ENCODE results near the gene DEGS2.
A peak's percentile ranks its signal among the peaks of the same experiment; 100 is the strongest.

Gene DEGS2

GRCh38 chr14:100108042-100108825 lies 51.2 kb downstream of the DEGS2 start:
- TF ChIP-seq, protein P1, sequence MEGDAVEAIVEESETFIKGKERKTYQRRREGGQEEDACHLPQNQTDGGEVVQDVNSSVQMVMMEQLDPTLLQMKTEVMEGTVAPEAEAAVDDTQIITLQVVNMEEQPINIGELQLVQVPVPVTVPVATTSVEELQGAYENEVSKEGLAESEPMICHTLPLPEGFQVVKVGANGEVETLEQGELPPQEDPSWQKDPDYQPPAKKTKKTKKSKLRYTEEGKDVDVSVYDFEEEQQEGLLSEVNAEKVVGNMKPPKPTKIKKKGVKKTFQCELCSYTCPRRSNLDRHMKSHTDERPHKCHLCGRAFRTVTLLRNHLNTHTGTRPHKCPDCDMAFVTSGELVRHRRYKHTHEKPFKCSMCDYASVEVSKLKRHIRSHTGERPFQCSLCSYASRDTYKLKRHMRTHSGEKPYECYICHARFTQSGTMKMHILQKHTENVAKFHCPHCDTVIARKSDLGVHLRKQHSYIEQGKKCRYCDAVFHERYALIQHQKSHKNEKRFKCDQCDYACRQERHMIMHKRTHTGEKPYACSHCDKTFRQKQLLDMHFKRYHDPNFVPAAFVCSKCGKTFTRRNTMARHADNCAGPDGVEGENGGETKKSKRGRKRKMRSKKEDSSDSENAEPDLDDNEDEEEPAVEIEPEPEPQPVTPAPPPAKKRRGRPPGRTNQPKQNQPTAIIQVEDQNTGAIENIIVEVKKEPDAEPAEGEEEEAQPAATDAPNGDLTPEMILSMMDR (IDR thresholded peaks at IDR 0.05; ENCODE audit: low read depth, low read length): peak; percentile 92
- DNase-seq (ENCODE audit: extremely low read depth, low read depth): peak; percentile 32

DNA sequence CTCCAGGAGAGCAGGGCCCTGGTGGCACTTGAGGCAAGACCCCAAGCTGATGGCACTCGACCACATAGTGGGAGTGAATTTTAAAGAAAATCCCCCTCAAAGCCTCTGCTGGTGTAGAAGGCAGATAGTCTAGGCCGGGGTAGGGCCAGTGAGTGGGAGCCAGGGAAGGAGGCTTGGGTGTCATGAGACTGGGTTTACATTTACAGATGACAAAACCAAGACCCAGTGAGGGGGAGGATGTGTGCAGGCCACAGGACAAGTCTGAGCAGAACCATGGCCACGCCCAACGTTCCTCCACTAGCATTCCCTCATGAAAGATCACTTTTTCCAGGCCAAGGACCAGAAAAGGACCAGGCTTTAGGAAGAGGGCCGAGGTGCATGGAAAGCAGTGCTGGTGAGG lies 52.2 kb downstream of the DEGS2 start:
- TF ChIP-seq, protein P1 (IDR thresholded peaks at IDR 0.05; ENCODE audit: low read depth, low read length): no peak
- DNase-seq (ENCODE audit: extremely low read depth, low read depth): no peak

GRCh38 chr14:100106250-100107112 lies 53.0 kb downstream of the DEGS2 start:
- TF ChIP-seq, protein P1 (IDR thresholded peaks at IDR 0.05; ENCODE audit: low read depth, low read length): no peak
- DNase-seq (ENCODE audit: extremely low read depth, low read depth): no peak

- DNase-seq (ENCODE audit: extremely low read depth, low read depth): no peak
- TF ChIP-seq, protein P1 (IDR thresholded peaks at IDR 0.05; ENCODE audit: low read depth, low read length): no peak
Observed at GRCh38 chr14:100105357-100106169, 53.9 kb downstream of the DEGS2 start.

- TF ChIP-seq, protein P1 (IDR thresholded peaks at IDR 0.05; ENCODE audit: low read depth, low read length): no peak
- DNase-seq (ENCODE audit: extremely low read depth, low read depth): no peak
Observed at GRCh38 chr14:100104523-100105300, 54.7 kb downstream of the DEGS2 start.

DNA sequence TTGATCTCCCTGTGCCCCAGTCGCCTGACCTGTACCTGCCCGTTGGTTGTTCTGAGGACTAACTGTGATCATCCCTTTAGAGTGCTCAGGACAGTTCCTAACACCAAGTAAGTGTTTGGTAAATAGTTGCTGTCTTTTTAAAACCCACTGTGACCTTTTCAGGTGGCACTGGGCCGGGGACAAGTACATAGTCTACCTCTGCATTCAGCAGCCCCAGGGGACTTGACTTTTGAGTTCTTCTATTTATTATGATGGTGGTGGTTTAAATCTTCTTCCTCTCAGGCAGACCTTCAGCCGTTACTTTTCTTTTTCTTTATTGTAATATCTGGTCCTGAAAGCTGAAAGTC lies 55.5 kb downstream of the DEGS2 start:
- DNase-seq (ENCODE audit: extremely low read depth, low read depth): no peak
- TF ChIP-seq, protein P1 (IDR thresholded peaks at IDR 0.05; ENCODE audit: low read depth, low read length): no peak

All from AG09319 (cell line).